AG09309 (cell line): ENCODE data around the gene CDH13.

Experiments used
- DNase-seq: peaks from one replicate; pipeline ENCODE4 v3.0.0-alpha.2; 2010; ENCODE audit warnings: low read depth
- H3K4me3 ChIP-seq: 2 replicates; pipeline ENCODE4 v1.5.1; 2011; ENCODE audit warnings: mild to moderate bottlenecking, low read depth, low read length, moderate library complexity; ENCODE audit not compliant: control insufficient read depth
- CTCF ChIP-seq: IDR thresholded peaks from 2 replicates; pipeline ENCODE4 v1.5.1; 2011; ENCODE audit warnings: mild to moderate bottlenecking, low read depth, low read length, inconsistent platforms; ENCODE audit not compliant: insufficient read depth, control insufficient read depth; ENCODE audit errors: missing control alignments

Gene CDH13

DNA sequence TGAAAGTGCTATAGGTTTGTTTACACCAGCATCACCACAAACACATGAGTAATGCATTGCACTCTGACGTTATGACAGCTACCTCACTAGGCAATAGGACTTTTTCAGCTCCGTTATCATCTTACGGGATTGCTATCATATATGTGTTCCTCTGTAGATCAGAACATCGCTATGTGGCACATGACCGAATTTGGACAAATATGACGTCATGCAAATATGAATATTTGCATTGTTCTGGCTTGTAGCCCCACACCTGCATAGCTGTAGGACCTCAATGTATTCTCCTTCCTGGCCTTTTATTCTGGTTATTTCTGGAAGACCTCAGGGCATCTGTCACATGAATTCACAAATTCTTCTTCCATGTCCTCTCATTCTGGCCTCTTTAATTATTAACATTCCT lies 393.2 kb downstream of the CDH13 start:
- TF ChIP-seq CTCF, result no peak
- H3K4me3 ChIP-seq, result no peak overlapping the region
- no peak for DNase-seq

- no peak for DNase-seq
- no peak overlapping the region for H3K4me3 ChIP-seq
- TF ChIP-seq CTCF, result no peak
These were observed 394.3 kb downstream of the CDH13 start for GRCh38 chr16:83021045-83021444.

DNA sequence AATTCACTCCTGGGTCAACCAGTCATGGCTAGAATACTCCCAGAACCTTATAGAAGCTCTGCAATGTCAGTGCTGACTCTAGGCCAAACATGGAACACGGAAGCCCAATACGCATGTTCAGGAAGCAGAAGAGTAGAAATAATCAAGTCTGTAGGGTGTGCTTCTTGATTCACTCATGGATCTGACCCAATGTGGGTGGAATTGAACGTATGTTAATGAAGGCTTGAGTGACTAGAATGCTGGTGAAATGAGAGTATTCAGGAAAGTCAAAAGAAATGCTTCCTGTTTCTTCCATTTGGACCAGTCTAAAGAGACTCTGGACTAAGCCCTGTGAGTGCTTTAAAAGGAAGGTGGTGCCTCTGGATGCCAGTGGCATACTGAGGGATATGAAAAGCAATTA lies 395.0 kb downstream of the CDH13 start:
- no peak overlapping the region for H3K4me3 ChIP-seq
- no peak for DNase-seq
- TF ChIP-seq CTCF, result no peak

GRCh38 chr16:83023011-83023410 lies 396.2 kb downstream of the CDH13 start:
- no peak overlapping the region for H3K4me3 ChIP-seq
- no peak for DNase-seq
- no peak for TF ChIP-seq CTCF

DNA sequence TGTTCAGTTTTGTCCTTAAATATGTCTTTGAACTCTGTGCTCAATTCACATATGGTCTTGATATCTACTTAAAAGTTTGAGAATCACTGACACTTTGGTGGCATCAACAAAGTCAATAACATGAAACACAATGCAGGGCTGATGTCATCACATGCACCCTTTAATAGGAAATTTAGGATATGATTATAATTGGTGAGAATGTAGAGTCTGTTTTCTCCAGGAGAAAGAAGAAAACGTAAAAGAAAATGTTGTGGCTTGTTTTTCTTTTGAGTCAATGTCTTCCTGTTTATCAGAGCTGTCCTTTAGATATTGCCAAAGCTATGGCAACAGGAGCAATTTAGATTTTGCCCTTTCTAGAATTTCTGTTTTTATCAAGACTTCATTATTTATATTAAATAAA lies 396.9 kb downstream of the CDH13 start:
- TF ChIP-seq CTCF, result no peak

DNA sequence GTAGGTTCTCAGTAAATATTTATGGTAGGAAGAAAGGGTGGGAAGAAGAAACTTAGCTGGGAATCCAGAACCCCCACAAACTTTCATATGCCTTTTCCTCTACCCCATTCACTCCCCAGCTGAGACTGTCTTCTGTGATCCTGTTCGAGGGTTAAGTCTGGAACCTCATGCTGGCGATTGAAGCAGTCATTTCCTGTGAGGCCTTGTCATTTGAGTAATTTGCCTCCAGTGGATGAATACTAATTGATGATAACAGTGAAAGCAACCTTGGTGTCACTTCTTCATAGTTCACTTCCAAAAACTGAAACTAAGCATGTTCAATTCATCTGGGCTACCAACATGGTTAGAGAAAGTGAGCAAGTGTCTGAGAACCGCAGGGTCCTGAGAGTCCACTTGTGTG lies 401.2 kb downstream of the CDH13 start:
- DNase-seq, result no peak
- H3K4me3 ChIP-seq, result no peak overlapping the region
- no peak for TF ChIP-seq CTCF

More for the DNA sequence above, 396.9 kb downstream of the CDH13 start:
- DNase-seq, result no peak
- H3K4me3 ChIP-seq, result no peak overlapping the region

- DNase-seq, result no peak
- no peak overlapping the region for H3K4me3 ChIP-seq
- TF ChIP-seq CTCF, result no peak
These were observed 402.7 kb downstream of the CDH13 start for GRCh38 chr16:83029467-83029866.
